ENCODE measurements around the gene ZRANB1.

The ZRANB1 gene

DNA sequence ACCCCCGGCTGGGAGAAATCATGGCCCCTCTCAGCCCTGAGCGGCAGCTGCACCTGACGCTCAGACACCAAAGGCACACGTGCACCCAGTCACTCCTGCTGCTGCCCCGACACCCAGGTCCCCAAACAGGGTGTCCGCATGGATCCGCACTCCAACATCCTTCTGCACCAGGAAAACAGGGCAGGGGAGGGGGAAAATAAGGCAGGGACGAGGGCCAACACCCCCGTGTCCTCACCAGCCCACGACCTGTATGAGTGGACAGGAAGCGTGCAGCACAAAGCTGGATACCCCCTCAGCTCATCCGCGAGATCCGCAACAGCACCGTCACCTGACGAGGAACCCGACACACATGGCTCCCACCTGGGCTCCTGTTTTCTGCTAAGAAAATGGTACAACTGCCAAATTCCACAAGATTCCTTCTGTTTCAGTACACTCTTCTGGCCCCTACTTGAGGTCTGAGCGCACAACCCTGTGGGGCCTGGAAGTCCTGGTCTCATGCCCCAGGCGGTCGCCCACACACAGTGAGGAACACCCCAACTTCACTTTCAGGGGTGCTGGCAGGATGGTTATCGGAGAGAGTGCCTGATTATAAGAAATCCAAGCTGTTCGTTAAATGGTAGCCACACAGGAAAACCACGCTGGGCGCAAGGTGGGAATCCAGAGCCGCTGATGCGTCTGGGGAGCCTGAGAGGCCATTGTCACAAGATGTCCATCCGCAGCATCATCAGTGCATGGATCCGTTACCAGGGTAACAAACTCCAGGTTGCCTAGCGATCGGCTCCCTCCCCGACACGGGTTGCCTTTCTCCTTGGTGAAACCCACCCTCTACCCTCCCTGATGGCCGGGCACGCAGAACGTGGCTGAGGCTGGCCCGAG, 63.6 kb downstream of the ZRANB1 start:
- TF ChIP-seq, protein P1, sequence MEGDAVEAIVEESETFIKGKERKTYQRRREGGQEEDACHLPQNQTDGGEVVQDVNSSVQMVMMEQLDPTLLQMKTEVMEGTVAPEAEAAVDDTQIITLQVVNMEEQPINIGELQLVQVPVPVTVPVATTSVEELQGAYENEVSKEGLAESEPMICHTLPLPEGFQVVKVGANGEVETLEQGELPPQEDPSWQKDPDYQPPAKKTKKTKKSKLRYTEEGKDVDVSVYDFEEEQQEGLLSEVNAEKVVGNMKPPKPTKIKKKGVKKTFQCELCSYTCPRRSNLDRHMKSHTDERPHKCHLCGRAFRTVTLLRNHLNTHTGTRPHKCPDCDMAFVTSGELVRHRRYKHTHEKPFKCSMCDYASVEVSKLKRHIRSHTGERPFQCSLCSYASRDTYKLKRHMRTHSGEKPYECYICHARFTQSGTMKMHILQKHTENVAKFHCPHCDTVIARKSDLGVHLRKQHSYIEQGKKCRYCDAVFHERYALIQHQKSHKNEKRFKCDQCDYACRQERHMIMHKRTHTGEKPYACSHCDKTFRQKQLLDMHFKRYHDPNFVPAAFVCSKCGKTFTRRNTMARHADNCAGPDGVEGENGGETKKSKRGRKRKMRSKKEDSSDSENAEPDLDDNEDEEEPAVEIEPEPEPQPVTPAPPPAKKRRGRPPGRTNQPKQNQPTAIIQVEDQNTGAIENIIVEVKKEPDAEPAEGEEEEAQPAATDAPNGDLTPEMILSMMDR (conservative IDR thresholded peaks at IDR 0.05; ENCODE audit: low read depth, low read length) = no peak
- DNase-seq (ENCODE audit: low read depth) = no peak

DNA sequence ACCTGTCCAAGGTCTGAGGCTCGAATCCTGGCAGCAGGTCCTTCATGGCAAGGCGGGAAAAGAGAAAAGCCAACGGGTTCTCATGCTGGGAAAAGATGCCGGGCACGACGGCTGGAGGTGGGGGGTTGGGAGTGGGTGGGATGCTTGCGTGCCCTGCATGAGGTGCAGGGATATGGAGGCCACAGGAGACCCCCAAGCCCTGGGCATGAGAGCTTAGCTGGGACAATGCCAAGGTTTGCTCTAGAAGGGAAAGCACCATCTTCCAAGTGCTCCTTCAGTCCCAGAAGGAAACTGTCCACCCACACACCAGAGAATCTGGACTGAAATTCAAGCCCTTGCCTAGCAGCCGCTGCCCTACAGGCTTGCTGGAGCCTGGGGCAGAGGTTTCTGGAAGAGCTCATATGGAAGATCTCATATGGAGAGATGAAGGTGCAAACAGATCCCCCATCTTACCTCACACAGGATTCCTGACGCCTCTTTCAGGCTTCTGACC, 64.3 kb downstream of the ZRANB1 start:
- DNase-seq (ENCODE audit: low read depth) = peak; percentile 48
- TF ChIP-seq, protein P1 (conservative IDR thresholded peaks at IDR 0.05; ENCODE audit: low read depth, low read length) = no peak
- H3K4me3 ChIP-seq (ENCODE audit: low read depth, low read length) = no peak overlapping the region

More for the DNA sequence above, 63.6 kb downstream of the ZRANB1 start:
- no peak overlapping the region for H3K4me3 ChIP-seq (ENCODE audit: low read depth, low read length)

DNA sequence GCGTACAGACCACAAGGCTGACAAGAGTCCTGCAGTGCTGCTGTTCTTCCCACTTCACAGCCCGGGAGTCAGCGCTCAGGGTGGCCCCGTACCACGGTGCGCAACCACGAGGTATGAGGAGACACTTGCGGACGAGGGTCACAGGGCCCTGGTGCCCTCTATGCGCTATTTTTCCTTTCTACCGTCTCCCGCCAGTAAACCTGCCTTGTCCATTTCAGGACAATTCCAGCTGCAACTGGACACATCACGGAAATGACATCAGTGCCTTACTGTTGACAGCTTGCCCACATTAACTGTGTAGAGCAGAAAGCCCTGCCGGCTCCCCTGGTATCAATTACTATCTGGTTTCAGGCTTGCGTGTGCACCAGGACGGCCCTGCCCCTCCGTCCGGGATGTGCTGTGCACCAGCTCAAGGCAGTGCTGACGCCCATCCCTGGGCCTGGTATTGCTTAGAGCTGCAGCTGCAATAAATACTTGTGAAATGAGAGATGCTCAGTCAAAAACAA, 65.1 kb downstream of the ZRANB1 start:
- TF ChIP-seq, protein P1 (conservative IDR thresholded peaks at IDR 0.05; ENCODE audit: low read depth, low read length) = no peak
- DNase-seq (ENCODE audit: low read depth) = peak; percentile 27
- no peak overlapping the region for H3K4me3 ChIP-seq (ENCODE audit: low read depth, low read length)

DNA sequence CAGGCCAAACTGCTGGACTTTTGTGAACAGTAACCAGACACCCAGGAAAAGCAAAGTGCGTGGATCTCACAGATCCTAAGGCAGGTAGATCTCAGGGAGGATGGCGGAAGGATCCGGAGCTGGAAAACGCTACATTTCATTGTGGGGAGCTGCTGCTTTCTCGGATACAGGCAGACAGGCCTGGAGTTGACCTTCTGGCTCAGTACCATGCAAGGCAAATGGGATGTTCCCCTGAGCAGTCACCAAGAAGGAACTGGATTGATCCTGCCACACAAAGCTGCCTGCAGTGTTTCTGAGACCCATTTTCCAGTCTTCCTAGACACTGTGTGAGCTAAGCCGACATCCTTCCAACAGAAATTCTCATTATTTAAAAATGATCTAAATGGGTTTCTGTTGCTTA, 65.5 kb downstream of the ZRANB1 start:
- no peak overlapping the region for H3K4me3 ChIP-seq (ENCODE audit: low read depth, low read length)
- TF ChIP-seq, protein P1 (conservative IDR thresholded peaks at IDR 0.05; ENCODE audit: low read depth, low read length) = no peak
- DNase-seq (ENCODE audit: low read depth) = no peak

DNA sequence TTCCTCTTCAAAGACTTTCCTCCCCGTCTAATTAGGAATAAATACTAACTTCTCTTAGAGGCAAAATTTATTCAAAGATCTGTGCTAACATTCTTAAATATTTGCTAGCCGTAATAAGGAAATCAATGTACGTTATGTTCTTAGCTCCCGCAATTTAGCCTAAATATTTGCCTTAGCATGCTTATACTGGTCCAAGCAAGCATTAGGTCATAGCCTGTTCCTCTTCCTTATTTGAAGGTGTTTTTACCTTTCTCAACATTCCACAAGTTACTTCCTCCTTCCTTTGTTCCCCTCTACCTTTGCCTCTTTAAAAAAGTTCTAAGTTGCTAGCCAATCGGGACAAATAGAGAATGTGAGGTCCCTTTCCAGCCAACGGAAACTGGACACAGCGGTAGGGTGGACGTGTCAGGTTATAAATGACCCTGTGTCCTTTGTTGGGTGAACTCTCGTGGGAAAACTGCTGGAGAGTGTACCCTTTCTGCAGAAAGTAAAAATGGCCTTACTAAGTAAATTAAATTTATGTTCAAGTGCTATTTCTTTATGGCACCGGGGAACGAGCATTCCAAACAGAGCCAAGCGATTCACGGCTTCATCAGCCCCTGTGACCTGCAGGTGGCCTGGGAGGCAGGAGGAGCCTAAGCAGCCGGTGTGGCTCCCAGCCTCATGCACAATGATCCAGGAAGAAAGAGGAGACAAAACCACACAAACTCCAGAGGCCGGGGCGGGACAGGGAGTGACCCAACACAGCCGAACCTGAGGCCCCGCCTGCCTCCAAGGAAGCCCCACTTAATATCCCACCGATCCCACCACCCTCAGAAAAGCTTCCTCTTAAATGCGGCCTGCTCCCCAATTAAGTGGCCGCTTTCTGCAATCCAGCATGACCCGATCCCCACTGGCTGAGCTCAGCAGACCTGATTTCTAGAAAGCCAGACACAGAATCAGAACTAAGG, 67.0 kb downstream of the ZRANB1 start:
- H3K4me3 ChIP-seq (ENCODE audit: low read depth, low read length) = no peak overlapping the region
- no peak for DNase-seq (ENCODE audit: low read depth)
- TF ChIP-seq, protein P1 (conservative IDR thresholded peaks at IDR 0.05; ENCODE audit: low read depth, low read length) = no peak

DNA sequence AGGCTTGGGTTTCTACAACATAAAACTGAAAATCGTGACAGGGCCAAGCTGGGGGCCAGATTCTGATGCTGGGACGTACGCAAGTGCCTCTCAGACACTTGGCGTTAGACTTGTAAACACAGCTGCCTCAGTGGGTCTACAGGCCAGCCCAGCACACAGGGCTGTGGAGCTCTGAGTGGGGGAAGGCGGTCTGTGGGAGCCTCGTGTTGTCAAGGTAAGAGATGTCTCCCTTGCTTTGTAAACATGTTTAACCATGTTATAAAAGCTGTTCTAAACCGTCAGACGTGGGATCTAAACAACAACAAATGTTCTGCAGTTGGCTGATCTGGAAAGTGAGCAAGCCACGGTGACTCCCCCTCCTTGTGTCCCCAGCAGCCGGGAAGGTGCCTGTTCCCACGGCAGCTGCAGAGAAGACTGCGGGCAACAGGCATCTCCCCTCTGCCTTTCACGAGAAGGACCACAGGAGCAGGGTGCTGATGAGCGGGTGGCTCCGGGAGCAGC, 67.8 kb downstream of the ZRANB1 start:
- TF ChIP-seq, protein P1 (conservative IDR thresholded peaks at IDR 0.05; ENCODE audit: low read depth, low read length) = no peak
- no peak overlapping the region for H3K4me3 ChIP-seq (ENCODE audit: low read depth, low read length)

More for the DNA sequence above, 67.8 kb downstream of the ZRANB1 start:
- no peak for DNase-seq (ENCODE audit: low read depth)
